ENCODE data around the gene PRPSAP2. TPM values are rescaled to one million over a fixed set of nuclear protein-coding genes. Genes with fewer than 3 reads are reported as not detected.
A peak's percentile ranks its signal among the peaks of the same experiment; 100 is the strongest.
"Not testable (repeated sequence)": the region's sequence is repeated elsewhere in the genome, so short reads cannot be mapped to it uniquely, and the experiment has no call there.

The PRPSAP2 gene
- total and polyA plus RNA-seq, 8 donors: 5.3 to 478 (median 25.0) TPM

DNA sequence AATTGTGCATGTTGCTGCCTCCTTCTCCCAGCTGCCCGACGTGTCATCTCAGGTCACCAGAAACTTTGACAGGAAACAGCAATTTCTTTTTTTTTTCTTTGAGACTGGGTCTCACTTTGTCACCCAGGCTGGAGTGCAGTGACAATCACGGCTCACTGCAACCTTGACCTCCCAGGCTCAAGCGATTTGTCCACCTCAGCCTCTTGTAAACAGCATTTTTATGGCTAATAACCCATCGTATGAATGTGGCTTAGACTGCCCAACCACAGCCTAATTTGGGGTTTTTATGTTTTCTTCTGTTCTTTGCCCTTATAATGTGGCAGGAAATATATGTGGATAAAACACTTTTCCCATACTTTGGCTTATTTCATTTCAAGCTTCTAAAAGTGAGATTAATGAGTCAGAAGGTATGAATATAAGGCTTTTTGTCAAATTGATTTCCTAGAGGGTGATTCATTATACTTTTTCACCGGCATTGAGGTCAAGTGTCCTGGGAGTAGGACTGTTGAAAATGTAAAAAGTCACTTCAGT is 63.0 kb downstream of the PRPSAP2 start:
- Histone ChIP-seq H3K4me3 (no peak overlapping the region), H3K9me3 (no peaks in the 10 kb centered on the region), H3K27ac (peak overlapping the region in 4 of 5 donors; percentile 27 to 67 (median 49)), H3K36me3 (peaks cover 10 to 46% (median 33%) of the 10 kb centered on the region in 4 donors), H3K27me3 (no peaks in the 10 kb centered on the region), H3K4me1 (peaks cover 14 to 47% (median 28%) of the 10 kb centered on the region in 4 donors)
- intact Hi-C loops (cut with DNase I; ENCODE audit: low total_unique reads): no loop called here
- 20 to 39% (median 32%) methylated on average over 6 of the region's 6 CpGs for WGBS, 5 donors
- no peak for DNase-seq
- TF ChIP-seq POLR2A (IDR thresholded peaks at IDR 0.05) (no peak), POLR2AphosphoS5 (IDR thresholded peaks at IDR 0.05) (no peak), EP300 (IDR thresholded peaks at IDR 0.05) (no peak)
- TF ChIP-seq, protein P1, sequence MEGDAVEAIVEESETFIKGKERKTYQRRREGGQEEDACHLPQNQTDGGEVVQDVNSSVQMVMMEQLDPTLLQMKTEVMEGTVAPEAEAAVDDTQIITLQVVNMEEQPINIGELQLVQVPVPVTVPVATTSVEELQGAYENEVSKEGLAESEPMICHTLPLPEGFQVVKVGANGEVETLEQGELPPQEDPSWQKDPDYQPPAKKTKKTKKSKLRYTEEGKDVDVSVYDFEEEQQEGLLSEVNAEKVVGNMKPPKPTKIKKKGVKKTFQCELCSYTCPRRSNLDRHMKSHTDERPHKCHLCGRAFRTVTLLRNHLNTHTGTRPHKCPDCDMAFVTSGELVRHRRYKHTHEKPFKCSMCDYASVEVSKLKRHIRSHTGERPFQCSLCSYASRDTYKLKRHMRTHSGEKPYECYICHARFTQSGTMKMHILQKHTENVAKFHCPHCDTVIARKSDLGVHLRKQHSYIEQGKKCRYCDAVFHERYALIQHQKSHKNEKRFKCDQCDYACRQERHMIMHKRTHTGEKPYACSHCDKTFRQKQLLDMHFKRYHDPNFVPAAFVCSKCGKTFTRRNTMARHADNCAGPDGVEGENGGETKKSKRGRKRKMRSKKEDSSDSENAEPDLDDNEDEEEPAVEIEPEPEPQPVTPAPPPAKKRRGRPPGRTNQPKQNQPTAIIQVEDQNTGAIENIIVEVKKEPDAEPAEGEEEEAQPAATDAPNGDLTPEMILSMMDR (IDR thresholded peaks at IDR 0.05): no peak

DNA sequence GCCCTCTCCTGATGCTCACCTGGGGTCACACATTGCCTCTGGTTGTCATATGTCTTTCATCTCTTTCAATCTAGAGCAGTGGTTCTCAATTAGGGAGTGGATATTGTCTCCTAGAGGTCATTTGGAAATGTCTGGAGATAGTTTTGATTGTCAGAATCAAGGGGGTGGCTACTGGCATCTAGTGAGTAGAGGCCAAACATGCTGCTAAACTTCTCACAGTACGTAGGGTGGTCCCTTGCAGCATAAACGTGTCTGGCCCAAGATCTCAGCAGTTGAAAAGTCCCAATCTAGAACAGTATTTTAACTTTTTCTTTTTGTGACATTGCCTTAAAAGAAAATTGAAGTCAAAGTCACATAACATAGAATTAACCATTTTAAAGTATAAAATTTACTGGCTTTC is 63.6 kb downstream of the PRPSAP2 start:
- TF ChIP-seq POLR2A (IDR thresholded peaks at IDR 0.05): no peak
- TF ChIP-seq, protein P1 (IDR thresholded peaks at IDR 0.05): no peak
- no peak for TF ChIP-seq POLR2AphosphoS5 (IDR thresholded peaks at IDR 0.05)
- TF ChIP-seq EP300 (IDR thresholded peaks at IDR 0.05): no peak
- no peaks in the 10 kb centered on the region for H3K27me3 ChIP-seq
- DNase-seq: no peak
- no peaks in the 10 kb centered on the region for H3K9me3 ChIP-seq
- H3K36me3 ChIP-seq: peaks cover 5 to 40% (median 28%) of the 10 kb centered on the region in 4 donors
- peaks cover 14 to 47% (median 28%) of the 10 kb centered on the region in 4 donors for H3K4me1 ChIP-seq
- intact Hi-C loops (cut with DNase I; ENCODE audit: low total_unique reads): no loop called here
- H3K4me3 ChIP-seq: no peak overlapping the region
- H3K27ac ChIP-seq: peak overlapping the region in 4 of 5 donors; percentile 27 to 67 (median 49)
- 60 to 80% (median 68%) methylated on average over 2 of the region's 2 CpGs for WGBS, 5 donors

DNA sequence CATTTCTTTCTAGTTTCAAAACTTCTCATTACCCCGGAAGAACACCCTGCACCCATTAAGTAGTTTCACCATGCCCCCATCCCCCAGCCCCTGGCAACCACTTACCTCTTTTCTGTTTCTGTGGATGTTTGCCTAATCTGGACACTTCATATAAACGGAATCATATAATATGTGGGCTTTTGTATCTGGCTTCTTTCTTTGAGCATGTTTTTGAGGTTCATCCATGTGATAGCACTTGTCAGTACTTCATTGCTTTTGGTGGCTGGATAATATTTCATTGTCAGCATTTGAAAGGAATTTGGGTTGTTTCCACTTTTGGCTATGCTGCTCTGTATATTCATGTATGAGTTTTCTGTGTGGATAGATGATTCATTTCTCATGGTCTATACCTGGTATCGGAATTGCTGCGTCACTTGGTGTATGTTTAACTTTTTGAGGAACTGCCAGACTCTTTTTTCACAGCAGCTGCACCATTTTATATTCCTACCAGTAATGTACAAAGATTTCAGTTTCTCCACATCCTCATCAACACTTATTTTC is 64.1 kb downstream of the PRPSAP2 start:
- TF ChIP-seq POLR2A (IDR thresholded peaks at IDR 0.05) (no peak), POLR2AphosphoS5 (IDR thresholded peaks at IDR 0.05) (no peak), EP300 (IDR thresholded peaks at IDR 0.05) (no peak)
- TF ChIP-seq, protein P1 (IDR thresholded peaks at IDR 0.05): no peak
- Histone ChIP-seq H3K4me3 (no peak overlapping the region), H3K27ac (peak overlapping the region in 4 of 5 donors; percentile 27 to 67 (median 49)), H3K4me1 (peaks cover 14 to 47% (median 28%) of the 10 kb centered on the region in 4 donors), H3K27me3 (no peaks in the 10 kb centered on the region), H3K9me3 (no peaks in the 10 kb centered on the region), H3K36me3 (peaks cover 0 to 39% (median 24%) of the 10 kb centered on the region in 4 donors)
- 42 to 64% (median 50%) methylated on average over 4 of the region's 4 CpGs for WGBS, 5 donors
- intact Hi-C loops (cut with DNase I; ENCODE audit: low total_unique reads): no loop called here
- peak in 1 of 2 donors; percentile 48 for DNase-seq

DNA sequence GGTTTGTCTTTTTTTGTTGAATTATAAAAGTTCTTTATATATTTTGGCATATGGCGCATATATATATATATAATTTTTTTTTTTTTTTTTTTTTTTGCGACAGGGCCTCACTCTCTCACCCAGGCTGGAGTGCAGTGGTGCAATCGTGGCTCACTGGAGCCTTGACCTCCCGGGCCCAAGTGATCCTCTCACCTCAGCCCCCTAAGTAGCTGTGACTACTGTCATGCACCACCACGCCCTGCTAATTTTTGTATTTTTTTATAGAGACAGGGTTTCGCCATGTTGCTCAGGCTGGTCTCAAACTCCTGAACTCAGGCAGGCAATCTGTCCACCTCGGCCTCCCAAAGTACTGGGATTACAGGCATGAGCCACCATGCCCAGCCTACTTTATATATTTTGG is 64.7 kb downstream of the PRPSAP2 start:
- WGBS, 5 donors: 96 to 99% (median 96%) methylated on average over 7 of the region's 7 CpGs
- H3K4me3 ChIP-seq; H3K27me3 ChIP-seq; DNase-seq; H3K9me3 ChIP-seq; intact Hi-C loops (cut with DNase I; ENCODE audit: low total_unique reads): not testable (repeated sequence)
- Histone ChIP-seq H3K4me1 (peaks cover 14 to 47% (median 28%) of the 10 kb centered on the region in 4 donors), H3K36me3 (peaks cover 0 to 42% (median 24%) of the 10 kb centered on the region in 4 donors), H3K27ac (peak overlapping the region in 2 of 5 donors; percentile 58 to 67)

DNA sequence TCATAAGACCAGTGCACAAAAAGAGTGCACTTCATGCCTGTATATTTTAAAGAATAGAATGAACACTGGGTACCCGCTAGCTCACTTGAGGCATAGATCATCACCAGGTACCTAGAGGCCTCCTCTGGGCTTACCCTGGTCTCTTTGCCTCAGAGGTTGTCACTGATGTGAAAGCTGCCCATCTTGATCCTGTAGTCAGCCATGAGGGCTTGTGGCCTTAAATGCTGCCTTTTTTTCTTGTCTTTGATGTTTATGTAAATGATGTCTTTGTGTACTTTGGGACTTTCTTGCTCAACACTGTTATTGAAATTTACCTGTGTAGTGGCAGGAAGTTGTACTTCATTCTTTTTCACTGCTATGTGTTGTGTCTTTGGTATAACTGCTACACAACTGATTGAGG is 67.3 kb downstream of the PRPSAP2 start:
- Histone ChIP-seq H3K4me1 (peaks cover 14 to 38% (median 21%) of the 10 kb centered on the region in 4 donors), H3K27ac (no peak overlapping the region), H3K9me3 (no peaks in the 10 kb centered on the region), H3K36me3 (peaks cover 15 to 53% (median 39%) of the 10 kb centered on the region in 4 donors), H3K4me3 (no peak overlapping the region), H3K27me3 (no peaks in the 10 kb centered on the region)
- TF ChIP-seq POLR2A (IDR thresholded peaks at IDR 0.05) (no peak), EP300 (IDR thresholded peaks at IDR 0.05) (no peak), POLR2AphosphoS5 (IDR thresholded peaks at IDR 0.05) (no peak)
- TF ChIP-seq, protein P1 (IDR thresholded peaks at IDR 0.05): no peak
- 95 to 100% (median 100%) methylated on average over 1 of the region's 1 CpG for WGBS, 5 donors
- no peak for DNase-seq
- intact Hi-C loops (cut with DNase I; ENCODE audit: low total_unique reads): no loop called here
